Stimulated activated CD4-positive, alpha-beta T cell treated with anti-CD3 and anti-CD28 coated beads, Interleukin-12 subunit alpha, Interleukin-12 subunit beta, amount 100 ng/mL, for 48 hours (primary cell): ENCODE measurements around the gene TBKBP1.
A peak's percentile ranks its signal among the peaks of the same experiment; 100 is the strongest.
"Not testable (repeated sequence)": the region's sequence is repeated elsewhere in the genome, so short reads cannot be mapped to it uniquely, and the experiment has no call there.

Experiments used
- DNase-seq, 3 donors: peaks; one replicate each; pipeline ENCODE4 v3.0.0-alpha.2; 2020; ENCODE audit warnings: low read depth in 2 of 3, low spot score in 1 of 3

Gene TBKBP1

DNA sequence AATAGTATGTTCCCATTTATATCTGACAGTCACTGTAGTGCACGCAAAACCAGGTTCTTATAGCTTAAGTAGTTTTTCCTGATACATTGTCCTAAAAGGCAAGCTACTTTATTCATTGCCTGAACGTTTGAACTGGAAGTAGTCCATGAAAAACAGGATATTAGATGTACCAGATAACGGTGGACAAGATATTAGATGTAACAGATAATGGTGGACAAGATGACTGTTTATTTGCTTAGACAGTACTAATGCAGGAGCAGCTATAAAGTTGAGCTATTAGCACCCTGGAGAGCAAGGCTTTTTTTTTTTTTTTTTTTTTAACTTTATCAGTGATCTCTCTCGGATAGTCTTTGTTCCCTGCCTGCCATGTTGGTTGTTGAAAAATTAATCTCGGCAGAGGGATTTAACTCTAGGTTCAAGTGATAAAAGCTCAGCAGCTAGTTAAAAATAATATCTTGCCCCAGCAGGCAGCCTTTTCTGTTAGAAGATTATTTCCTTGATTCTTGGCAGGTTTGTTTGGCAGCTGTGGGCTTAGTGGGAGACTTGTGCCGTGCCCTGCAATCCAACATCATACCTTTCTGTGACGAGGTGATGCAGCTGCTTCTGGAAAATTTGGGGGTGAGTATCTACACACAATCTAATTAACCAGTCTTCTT is 17.3 kb upstream of the TBKBP1 start:
- DNase-seq = no peak

DNA sequence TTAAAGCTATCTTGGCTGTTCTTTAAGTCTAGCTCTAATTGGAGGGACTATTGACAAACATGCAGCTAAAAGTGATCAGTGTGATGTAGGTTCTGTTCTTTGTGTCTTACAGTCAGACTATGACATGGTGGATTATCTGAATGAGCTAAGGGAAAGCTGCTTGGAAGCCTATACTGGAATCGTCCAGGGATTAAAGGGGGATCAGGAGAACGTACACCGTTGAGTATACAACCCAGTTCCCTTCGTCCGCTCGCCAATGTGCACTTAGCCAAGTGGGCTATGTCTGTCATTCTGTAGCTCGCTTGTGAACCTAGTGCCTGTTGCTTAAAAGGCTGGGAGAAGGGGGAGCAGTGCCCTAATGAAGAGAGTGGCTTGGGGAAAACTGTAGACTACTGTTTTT is 15.8 kb upstream of the TBKBP1 start:
- DNase-seq = no peak

DNA sequence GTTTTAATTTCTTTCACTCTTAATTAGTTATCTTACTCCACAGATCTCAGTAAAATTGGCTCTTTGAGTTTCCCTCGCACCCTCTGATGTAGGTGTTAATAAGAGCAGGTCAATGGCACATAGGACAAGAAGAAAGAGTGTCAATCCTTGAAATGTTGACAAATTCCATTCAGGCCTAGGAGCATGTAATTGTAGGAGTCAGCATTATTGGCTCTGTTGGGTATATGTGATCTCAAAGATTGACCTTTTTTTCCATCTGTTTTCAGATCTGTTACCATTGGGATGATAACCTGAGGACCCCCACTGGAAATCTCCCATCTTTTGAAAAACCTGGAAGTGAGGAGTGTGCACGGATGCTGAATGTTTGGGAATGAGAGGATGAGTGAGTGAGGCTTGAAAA is 11.8 kb upstream of the TBKBP1 start:
- no peak for DNase-seq

DNA sequence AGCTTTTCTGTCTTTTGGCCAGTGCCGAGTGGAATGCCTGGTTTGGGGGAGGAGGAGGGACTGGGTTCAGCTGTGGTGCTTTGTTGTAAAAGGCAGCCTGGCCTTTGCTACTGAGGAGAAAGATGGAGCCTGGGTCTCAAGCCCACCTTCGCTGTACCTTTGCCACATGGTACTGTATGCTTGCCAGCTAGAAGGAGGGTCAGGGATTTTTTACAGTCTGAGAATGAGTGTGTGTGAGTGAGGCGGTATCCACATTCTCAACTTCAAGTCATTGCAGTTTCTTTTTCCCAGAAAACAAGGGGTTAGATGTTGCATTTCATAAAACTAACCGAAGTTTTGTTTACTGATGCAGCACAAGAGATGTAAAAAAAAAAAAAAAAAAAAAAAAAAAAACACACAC is 11.2 kb upstream of the TBKBP1 start:
- DNase-seq = not testable (repeated sequence)

DNA sequence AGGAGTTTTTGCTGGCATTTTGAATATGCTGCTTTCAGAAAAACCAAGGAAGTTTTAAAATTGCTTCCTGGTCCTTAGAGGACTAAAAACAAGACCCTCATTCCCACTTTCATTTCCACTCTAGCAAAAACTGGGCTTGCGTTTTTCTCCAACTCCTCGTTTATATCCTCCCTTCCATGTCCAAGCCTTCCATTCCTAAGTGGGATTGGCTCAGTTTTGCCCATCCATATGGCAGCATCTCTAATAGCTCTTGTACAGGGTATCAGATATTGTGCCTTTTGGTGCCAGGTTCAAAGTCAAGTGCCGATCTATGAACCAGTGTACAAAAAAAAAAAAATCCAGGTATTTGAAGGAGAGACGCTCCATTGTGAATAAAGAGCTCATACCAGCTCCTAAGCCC is 9.9 kb upstream of the TBKBP1 start:
- no peak for DNase-seq

DNA sequence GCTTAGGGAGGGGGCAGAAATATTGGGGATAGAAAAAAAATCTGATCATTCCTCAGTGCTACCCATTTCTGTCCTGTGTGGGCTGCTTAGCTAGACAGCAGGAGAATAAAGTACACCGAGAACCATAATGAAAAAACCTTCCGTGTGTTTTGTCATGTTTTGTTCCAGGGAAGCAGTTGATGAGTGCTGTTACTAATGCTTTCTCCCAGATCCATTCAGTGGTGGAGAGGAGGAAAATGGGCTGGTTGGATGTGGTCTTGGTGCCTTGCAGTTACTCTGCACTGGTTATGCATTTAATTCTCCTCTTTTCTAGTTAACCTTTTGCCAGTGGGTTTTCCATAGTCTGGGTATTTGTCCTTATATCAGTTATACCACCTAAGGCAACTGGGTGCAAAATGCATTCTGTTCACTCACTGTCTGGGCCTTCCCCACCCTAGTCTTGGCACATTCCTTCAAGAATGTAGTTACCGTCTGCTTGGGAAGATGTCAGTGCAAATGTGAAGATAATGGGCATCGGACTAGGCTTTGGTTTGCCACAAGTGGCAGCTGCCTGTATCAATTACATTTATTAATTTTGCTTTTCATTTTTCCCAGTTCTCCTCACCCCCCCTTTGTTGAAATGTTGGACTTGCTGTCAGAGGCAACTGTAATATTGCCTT is 9.3 kb upstream of the TBKBP1 start:
- DNase-seq = no peak

DNA sequence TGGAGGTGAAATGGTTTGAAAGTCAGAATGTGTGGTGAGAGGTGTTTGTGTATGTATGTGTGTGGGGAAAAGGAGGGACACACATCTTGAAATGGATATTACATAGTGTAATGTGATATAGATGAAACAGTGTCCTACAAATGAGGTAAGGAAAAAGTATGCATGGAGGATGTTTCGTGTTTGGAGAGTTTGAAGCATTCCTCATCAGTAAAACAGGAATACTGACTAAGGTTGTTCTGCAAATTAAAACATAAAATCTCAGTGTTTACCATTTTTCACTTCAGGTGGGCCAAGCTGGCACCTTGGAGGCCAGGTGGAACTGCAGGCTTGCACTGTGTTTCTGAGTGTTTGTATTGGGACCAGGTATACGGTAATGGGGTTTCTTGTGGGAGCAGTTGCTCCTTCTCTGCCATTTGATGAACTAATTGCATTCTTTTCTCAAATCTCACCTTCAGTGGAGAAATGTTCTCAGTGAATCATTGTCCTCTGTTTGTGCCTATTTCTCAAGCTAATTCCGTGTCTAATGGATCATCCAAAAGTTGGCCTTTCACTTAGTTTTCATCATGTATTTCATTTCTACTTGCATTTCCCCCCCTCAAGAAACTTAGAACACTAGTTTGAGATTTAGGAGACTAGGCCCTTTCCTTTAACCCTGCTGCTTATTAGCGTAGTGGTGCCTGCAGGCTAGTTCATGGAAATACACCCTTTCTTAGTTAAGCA is 8.2 kb upstream of the TBKBP1 start:
- DNase-seq = no peak

DNA sequence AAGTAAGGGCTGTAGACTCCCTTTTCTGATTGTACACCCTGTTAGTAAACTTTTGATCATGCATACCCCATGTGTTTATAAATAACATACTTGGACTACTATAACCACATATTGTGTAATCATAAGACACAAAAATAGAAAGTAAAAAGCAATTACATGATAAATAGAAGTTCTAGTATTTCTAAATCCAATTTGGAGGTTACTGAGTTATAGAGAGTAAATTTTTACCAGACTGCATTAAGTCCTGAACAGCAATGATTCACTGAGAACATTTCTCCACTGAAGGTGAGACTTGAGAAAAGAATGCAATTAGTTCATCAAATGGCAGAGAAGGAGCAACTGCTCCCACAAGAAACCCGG is 7.7 kb upstream of the TBKBP1 start:
- no peak for DNase-seq

DNA sequence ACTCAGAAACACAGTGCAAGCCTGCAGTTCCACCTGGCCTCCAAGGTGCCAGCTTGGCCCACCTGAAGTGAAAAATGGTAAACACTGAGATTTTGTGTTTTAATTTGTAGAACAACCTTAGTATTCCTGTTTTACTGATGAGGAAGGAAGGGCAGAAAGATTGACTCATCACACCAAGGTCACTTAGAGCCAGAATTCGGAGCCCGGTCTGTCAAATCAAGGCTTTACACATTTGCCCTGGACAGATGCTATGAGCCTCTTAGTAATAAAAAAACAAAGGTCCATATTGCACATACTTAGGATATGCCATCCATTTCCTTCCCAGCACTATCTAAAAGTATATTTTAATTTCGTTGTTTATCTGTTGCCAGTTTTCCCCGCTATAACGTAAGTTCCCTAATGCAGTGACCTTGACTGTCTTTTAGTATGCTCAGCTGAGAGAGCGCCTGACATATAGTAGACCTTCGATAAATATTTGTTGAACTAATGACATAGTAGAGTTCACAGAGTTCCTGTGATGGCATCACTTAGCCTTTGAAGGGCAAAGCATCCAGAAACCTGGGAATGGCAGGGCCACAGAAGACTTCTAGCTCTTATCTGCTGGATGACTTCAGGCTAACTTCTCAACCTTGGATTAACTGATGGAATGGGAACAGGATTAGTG is 7.2 kb upstream of the TBKBP1 start:
- DNase-seq = no peak

DNA sequence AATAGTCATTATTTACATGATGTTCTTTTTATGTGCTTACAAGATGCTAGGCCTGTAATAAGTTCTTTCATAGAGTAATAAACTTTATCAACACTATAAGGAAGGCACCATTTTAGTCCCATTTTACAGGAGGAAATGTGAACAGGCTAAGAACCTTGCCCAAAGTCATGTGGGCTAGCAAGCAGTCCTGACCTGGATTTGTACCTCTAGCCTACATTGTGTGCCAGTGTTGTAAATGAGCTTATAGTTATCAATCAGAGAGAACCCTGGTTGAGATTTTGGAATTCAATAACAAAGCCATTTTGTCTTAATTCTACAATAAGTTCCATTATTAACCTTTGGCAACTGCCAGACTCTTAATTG is 6.7 kb upstream of the TBKBP1 start:
- DNase-seq = no peak

DNA sequence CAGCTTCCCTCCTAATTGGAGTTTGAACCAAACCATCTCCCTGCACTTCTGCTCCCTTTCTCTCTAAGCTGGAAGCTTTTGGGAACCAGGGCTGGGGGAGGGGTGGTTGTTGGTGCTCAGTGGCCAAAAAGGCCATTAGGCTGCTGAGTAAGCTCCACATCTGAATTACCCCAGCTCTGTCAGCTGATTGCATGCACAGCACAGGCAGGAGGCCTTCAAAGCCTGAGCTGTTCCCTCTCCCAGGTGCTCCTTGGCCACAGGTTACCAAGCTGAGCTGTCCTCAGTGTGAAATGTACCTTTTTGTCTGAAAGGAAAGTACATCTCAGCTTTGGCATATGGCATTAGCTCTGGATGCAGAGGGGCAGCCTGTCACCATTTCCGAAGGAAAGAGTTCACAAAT is 6.2 kb upstream of the TBKBP1 start:
- no peak for DNase-seq

DNA sequence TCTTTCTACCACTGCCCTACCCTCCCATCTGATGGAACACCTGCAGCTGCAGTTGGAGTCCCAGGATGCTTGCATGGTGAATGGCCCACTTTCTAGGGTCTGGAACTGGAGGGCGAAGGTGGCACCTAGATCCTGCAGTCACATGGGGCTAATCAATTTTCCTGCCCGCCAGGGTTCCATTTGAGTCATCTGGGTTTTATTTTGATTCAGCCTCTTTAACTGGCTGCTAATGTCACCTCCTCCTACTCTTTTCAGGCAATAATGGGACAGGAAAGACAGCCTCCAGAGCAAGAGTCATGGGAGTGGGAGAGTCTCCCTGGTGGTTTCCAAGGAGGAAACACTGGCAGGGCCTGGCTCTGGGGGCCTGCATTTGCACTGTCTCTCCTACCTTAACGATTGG is 3.8 kb upstream of the TBKBP1 start:
- no peak for DNase-seq

DNA sequence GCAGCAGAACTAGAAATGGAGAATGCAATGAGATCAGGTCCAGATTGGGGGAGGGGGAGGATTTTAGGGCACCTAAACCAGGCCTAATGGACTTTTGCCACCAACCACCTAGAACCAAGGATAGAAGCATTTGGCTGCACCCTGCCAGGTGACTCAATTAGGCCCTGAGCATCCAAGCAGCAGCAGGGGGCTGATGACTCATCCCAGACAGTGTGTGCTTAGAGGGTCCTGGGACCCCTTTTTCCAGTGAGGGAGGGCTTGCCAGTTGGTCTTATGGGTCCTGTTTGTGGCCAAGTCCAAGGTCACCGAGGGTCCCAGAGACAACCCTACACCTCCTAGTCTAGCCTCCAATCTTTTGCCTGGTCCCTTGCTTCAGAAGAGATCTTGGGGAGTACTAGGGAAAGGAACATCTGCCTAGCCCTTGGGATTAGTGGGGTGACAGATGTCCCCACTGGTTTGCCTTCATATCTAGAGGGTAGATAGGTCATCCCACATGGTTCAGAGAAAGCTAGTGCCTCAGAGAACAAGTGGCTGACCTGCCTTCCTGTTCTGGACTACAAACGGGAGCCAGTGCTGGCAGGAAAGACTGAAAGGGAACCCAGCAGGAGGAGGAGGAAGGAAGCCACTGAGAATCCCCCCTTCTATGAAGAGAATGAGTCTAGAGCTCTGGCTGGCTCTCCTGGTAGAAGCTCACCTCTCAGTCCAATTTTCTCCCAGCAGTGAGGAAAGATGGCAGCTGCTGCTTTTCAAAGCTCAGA is 1.6 kb upstream of the TBKBP1 start:
- DNase-seq = no peak

DNA sequence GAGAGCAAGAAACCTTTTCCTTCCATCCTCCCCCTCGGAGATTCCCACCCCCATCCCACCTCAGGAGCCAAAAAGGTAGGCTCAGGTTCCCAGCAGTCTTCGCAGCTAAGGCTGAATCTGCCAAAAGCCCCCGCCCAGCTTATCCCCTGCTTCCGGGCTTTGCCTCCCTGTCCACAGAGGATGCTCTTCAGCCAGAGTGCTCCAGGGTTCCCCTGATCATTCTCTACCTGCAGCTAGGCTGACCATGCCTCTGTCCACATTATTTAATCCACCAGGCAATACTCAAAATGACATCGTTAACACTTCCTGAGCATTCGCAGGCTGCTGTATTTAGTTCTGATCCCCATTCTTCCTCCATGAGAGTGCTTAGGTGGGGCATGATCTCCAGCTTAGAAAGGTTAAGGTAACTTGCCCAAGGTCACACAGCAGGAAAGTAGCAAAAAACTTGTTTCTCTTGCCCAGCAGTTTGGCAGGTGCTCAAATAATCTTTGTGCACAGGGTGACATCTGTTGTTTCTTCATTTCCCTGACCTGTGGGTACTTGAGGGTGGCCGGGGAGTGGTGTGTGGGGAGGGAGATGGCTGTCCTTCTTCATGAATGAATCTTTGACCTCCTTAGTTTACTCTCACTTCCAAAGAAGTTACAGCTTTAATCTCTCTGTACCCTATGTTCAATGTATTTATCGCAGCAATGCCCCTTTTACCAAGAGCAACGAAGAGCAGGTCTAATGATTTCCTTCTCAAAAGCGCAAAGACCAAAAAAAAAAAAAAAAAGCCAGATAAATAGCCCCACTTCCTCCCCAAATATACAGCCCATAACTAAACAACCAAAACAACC is 848 bp upstream of the TBKBP1 start:
- no peak for DNase-seq

DNA sequence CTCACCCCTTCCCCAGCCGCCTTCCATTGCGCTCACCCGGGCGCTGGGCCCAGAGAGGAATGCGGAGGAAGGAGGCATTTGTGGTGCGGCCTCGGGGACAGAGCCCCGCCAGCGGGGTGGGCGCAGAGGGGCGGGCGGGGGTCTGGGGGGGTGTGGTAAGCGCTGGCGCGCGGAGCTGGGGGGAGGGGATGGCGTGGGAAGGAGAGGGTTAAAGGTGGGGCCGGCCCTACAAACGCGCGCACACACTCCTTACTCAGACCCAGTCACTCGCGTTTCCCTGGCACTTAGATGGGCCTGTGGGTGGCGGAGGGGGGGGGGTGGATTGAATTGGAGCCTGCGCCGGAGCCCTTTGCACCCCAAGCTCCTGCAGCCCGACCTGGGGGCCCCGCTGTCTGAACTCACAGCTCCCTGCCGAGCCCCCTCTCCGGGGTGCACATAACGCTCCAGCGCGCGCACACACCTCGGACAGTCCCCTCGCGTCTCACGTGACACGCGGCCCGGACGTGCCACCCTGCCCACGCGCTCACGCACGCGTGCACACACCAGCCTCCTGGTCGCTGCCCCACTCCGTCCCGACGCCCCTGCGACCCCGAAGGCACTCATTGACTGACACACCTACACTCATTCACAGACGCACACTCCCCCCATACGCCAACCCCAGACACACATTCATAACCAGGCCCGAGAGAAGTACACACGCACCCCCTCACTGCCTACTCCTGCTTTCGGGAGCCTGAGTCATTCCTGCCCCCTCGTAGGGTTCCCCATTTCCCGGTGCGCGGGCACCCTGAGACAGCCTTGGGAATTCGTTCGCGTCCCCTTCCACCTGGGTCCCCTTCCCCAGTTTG is 844 bp downstream of the TBKBP1 start:
- peak in 1 of 3 donors; percentile 60 for DNase-seq

DNA sequence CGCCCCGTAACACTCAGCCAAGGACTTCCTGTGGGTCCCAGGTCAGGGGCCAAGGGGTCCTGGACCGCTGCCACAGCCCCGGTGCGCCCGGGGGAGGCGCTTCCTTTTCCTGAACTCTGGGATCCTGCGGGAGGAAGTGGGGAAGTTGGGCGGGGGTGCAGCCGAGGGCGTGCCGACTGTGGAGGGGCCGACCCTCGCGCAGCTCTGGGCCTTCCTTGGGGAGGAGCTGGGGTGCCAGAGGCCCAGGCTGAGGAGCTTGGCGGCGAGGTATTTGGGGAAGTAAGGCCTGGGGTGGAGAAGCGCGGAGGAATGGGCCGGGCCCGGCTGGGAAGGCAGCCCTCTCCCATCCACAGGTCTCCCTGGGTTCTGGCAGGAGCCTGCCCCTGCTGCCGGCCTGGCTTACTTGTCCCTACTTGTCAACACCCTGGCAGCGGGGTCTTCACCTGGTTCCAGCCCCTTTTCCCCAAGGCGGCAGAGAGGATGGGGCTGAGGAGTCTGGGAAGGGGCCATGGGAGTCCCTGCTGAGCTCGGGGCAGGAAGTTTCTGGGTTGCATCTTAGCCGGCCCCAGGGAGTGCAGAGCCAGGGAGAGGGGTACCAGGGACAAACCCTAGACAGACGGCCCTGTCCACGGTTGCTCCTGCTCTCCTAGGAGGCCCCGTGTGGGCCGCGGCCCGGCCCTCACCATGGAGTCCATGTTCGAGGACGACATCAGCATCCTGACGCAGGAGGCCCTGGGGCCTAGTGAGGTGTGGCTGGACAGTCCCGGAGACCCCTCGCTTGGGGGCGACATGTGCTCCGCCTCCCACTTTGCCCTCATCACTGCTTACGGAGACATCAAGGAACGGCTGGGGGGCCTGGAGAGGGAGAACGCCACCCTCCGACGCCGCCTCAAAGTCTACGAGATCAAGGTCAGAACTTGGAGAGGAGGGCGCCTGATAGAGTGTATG is 1.7 kb downstream of the TBKBP1 start:
- no peak for DNase-seq

DNA sequence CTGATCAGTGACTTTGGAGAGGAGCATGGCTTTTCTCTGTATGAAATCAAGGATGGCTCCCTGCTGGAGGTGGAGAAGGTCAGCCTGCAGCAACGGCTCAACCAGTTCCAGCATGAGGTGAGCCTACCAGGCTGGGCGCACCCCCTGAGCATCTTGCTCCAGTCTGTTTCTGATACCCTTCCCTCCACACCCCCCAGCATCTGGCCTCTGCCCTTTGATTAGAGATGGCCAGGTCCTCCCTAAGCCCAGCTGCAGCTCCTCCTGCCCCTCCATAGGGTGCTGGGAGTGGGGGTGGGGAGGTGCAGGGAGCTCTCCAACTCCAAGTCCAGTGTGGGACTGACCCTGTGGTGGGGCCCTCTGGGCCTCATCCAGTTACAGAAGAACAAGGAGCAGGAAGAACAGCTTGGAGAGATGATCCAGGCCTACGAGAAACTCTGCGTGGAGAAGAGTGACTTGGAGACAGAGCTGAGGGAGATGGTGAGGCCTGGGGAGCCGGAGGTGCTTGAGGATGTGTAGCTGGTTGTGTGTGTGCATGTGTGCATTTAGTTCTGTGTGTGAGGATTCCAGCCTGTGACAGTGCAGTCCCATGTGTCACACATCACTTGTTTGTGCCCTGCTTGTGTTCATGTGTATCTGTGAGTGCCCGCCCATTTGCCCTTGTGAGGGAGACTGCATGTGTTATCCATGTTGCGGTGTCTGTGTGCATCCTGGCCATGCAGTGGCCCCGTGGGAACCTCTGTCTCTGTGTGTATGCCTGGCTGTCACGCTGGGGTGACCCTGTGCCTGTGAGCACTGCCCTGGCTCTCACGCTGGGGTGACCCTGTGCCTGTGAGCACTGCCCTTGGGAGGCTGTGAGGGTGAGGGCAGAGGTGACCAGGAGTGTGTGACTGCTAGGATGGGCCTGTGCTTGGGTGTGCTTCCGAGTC is 3.0 kb downstream of the TBKBP1 start:
- DNase-seq = no peak
